H1 (cell line): Measurements from ENCODE around the gene ZDHHC20. TPM values are rescaled to one million over a fixed set of nuclear protein-coding genes. Genes with fewer than 3 reads are reported as not detected.

Source experiments
- EZH2 ChIP-seq: fragments of 200-600 bp; sonication (generic); IDR thresholded peaks from 2 replicates; pipeline ENCODE4 v1.7.1; 2012; ENCODE audit warnings: low read depth, mild to moderate bottlenecking, moderate library complexity, low read length, inconsistent platforms; ENCODE audit not compliant: severe bottlenecking
- KDM5A ChIP-seq: fragments of 200-600 bp; IDR thresholded peaks from 2 replicates; pipeline ENCODE4 v1.7.1; 2012; ENCODE audit warnings: mild to moderate bottlenecking, low read length, inconsistent platforms, mixed read lengths
- SAP30 ChIP-seq: fragments of 300-600 bp; sonication (generic); IDR thresholded peaks from 2 replicates; pipeline ENCODE4 v1.7.1; 2012; ENCODE audit warnings: low read length, moderate library complexity, mild to moderate bottlenecking, inconsistent platforms; ENCODE audit not compliant: insufficient read depth, insufficient replicate concordance
- SP1 ChIP-seq: IDR thresholded peaks from 2 replicates; pipeline ENCODE4 v1.6.1; 2011; ENCODE audit warnings: low read depth, low read length
- polyA plus RNA-seq, 7 experiments: library from polyadenylated mRNA; depleted of rRNA in 3 of 7; stranded (reverse) in 5 of 7; unstranded in 2 of 7; fragments of >200 nt in 5 of 7; fragments of 200-250 nt in 2 of 7; gene quantifications; 1 replicate in 5 of 7; 2 replicates in 1 of 7; 4 replicates in 1 of 7; pipeline versions ENCODE4 v1.2.1 to v1.2.3, GENCODE V29; 2011 to 2013; ENCODE audit warnings: missing spikeins in 2 of 7, mixed read lengths in 2 of 7
- total RNA-seq: library from RNA; stranded (reverse); fragmentation: NEBNext Ultra II Directional; extraction: Animal tissue kit (Norgen Biotek cat#: 25700); gene quantifications from 2 replicates; pipeline ENCODE4 v1.2.1, GENCODE V29; 2021

ZDHHC20 gene
- total and polyA plus RNA-seq, 2 of the 8 experiments (the other 6 are each of a cell fraction or from before 2014, with no cell fraction given), result 16.4 to 89.0 TPM

GRCh38 chr13:21364357-21364756, 94.7 kb downstream of the ZDHHC20 start (continued):
- TF ChIP-seq SAP30, result no peak
- TF ChIP-seq EZH2, result no peak
- TF ChIP-seq SP1, result no peak
- no peak for TF ChIP-seq KDM5A
